ENCODE results near the gene RNASE2.
"Not testable (repeated sequence)": the region's sequence is repeated elsewhere in the genome, so short reads cannot be mapped to it uniquely, and the experiment has no call there.

Gene RNASE2

DNA sequence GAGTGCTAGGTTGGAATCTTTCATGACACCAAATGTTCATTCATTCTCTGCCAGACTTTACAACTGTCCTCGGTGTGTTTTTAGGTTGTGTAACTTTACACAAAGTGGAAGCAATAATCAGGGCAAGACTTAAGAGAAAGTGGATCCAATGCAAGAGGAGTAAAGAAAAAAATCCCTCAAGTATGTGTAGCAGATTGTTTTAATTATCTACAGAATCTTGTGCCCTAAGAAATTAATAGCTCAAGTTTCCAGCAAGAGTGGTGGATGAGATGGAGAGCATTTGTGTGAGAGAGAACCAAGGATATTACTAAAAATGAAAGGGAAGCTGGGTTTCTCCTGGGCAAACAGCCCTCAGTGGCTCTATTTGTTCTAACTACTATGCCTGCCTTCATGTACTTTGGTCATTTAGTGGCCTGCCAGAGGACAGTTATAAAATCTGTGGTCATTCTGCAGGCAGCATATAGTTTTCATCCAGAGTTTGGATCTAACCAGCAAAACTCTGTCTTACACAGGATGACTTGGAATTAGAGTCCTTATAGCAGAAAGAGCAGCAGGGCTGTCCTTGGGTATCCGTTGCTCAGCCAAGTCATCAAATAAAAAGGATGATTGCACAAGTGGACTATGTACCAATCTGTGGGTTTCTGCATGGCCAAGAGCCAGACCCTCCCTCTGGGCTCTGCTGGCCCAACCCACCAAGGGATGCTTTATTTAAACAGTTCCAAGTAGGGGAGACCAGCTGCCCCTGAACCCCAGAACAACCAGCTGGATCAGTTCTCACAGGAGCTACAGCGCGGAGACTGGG lies at the start of gene RNASE2:
TSS of gene RNASE2 (plus strand) at position 752 of the 802 bp plus-strand sequence. CDS start 285 bp downstream, outside the sequence.
- DNase-seq (ENCODE audit: low spot score) = not testable (repeated sequence)

DNA sequence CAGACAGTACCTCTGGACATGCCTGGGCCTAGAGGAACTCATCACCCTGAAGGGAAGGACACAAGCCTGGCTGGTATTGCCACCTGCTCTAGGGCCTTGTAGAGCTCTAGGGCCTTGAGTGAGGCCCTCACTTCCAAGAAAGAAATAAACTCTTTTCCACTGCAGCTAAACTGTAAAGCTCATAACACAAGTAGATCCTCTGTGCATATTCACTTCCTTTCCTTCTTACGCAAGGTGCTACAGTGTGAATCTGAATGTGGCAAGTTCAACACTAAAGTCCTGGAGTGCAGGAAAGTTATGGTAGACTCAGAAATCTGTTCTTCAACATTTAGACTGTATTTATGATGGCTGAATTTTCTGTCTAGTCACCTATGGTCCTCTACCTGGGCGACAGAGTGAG lies 49.6 kb upstream of the RNASE2 start:
- no peak for DNase-seq (ENCODE audit: low spot score)

DNA sequence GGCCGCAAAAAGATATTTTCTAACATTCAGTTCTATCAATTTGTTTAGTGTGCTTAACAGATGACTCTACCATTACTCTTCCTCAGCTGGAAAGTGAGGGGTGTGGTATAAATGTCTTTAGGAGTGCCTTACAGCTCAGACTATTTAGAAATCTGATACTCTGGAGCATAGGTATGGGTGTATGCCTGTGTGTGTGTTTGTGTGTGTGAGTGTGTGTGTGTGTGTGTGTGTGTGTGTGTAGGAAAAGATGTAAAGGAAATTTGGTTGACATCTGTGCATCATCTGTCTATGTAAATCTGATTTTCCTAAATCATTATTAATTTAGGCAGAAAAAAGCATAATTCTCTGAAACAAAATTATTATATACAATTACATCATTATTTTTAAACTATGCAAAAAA lies 48.1 kb upstream of the RNASE2 start:
- DNase-seq (ENCODE audit: low spot score) = no peak

DNA sequence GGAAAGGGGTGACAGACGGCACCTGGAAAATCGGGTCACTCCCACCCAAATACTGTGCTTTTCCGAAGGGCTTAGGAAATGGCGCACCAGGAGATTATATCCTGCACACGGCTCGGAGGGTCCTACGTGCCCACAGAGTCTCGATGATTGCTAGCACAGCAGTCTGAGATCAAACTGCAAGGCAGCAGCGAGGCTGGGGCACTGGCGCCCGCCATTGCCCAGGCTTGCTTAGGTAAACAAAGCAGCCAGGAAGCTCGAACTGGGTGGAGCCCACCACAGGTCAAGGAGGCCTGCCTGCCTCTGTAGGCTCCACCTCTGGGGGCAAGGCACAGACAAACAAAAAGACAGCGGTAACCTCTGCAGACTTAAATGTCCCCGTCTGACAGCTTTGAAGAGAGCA lies 44.5 kb upstream of the RNASE2 start:
- not testable (repeated sequence) for DNase-seq (ENCODE audit: low spot score)

DNA sequence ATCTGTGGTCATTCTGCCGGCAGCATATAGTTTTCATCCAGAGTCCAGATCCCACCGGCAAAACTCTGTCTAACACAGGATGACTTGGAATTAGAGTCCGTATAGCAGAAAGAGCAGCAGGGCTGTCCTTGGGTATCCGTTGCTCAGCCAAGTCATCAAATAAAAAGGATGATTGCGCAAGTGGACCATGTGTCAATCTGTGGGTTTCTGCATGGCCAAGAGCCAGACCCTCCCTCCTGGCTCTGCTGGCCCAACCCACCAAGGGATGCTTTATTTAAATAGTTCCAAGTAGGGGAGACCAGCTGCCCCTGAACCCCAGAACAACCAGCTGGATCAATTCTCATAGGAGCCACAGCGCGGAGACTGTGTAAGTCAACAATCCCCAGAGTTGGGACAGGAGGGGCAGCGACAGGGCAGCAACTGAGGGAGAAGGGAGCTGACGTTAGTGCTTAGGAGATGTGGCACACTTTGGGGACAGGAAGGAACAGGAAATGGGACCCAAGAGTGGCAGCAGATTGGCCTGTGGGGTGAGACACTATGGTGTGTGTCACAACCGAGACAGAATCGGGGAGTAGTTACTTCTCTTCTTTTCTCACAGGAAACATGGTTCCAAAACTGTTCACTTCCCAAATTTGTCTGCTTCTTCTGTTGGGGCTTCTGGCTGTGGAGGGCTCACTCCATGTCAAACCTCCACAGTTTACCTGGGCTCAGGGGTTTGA lies 36.1 kb upstream of the RNASE2 start:
- DNase-seq (ENCODE audit: low spot score) = not testable (repeated sequence)

DNA sequence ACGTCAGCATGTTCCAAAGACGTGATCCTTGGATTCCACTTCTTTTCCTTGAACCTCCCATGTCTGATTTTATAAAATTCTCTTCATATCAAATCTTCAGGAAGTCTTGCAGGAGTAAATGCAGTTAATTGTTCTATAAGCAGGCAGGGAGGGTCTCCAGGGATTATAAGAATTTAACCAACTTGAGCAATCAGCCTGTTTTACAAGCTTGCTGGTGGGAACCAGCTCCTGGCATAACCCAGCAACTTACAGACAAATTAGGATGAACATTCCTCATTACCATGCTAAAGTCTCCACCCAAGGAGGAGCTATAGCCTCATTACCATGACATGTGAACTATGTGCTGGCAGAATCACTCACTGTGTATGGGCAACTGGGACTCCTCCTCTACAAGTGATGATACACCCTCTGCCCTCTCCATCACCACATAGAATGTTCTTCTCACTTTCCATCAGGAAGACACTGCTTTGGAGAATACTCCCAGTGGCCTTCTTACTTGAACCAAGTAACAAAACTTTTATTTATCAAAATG lies 31.5 kb upstream of the RNASE2 start:
- DNase-seq (ENCODE audit: low spot score) = not testable (repeated sequence)

DNA sequence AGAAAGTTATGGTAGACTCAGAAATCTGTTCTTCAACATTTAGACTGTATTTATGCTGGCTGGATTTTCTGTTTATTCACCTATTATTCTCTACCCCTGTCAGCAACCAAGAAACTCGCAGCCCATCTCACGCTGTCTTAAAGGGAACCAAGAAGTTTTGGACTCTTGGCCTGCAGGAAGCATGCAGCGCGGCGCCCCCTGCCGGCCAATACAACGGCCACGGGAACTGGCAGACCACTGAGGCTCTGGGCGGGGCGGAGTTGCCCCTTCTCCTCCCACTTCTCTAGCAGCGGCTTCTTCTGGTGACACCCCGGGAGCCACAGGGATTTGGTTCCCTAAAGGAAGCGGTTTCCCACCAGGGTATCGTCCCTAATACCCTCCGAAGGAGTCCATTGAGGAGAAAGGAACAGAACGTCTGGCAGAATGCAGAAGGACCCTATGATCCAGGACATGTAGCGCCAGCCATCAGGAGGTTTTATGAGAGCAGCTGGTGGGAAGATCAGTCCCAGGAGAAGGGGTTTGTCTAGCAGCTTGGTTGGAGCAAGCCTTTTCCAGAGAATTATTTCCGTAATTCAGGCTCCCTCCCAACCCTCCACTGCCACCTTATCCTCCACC lies 21.0 kb upstream of the RNASE2 start:
- DNase-seq (ENCODE audit: low spot score) = peak; percentile 51

DNA sequence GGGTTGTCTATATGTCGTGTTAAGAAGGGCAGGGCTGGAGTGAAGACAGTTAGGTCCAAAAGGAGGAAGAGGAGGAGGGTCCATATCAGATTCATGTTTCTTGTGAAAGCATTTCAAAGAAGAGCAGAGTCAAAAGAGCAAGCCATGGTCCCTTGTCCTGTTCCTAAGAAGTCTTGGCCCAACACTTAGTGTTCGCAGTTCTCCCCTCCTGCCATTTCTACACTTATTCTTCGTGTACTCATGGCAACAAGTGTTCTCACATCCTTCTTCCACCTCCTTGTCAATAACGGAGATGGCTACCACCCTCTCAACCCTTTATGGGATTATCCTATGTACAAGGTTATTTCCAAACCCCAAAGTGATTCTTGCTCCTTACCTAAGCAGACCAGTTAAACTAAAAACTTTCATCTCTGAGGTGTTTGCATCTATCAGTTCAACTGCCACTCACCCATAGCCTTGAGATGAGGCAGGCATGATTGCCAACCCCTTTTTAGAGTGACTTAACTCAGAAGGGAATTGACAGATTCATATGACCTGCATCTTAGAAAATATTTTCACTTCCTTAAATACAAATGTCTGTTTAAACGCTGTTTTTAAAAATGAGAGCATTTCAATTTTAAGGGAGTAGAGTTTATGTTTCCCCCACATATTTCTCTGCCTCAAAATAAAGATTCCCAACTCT lies 19.8 kb upstream of the RNASE2 start:
- no peak for DNase-seq (ENCODE audit: low spot score)

DNA sequence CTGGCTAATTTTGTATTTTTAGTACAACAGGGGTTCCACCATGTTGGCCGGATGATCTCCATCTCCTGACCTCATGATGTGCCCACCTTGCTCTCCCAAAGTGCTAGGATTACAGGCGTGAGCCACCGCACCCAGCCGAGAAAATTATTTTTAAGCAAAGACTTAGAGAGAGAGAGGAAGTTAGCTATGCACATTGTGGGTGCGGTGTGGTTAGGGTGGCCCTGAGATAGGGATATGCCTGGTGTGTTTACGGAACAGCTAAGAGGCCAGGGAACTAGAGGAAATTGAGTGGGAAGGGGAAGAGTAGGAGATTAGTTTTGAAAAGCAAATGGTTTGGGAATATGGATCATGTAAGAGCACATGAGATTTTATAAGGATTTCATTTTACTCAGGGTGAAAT lies 10.1 kb upstream of the RNASE2 start:
- DNase-seq (ENCODE audit: low spot score) = not testable (repeated sequence)

DNA sequence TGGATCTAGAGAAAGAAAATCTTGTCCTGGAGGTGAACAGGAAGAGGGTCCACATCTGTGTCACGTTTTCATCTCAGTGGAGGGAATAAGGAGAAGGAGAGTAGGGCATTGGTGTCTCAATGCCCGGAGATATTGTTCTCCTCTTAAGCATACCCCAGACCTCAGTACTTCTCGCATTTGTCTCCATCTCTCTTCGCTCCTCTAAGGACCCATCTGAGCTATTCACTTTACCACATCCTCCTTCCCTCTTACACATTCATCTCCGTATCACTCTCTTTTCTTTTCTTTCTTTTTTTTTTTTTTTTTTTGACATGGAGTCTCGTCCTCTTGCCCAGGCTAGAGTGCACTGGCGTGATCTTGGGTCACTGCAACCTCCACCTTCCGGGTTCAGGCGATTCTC lies 8.6 kb upstream of the RNASE2 start:
- DNase-seq (ENCODE audit: low spot score) = not testable (repeated sequence)

DNA sequence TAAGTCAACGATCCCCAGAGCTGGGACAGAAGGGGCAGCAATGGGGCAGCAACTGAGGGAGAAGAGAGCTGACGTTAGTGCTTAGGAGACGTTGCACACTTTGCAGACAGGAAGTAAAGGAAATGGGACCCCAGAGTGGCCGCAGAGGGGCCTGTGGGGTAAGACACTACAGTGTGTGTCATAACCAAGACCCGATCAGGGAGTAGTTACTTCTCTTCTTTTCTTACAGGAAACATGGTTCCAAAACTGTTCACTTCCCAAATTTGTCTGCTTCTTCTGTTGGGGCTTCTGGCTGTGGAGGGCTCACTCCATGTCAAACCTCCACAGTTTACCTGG lies 219 bp downstream of the RNASE2 start:
- DNase-seq (ENCODE audit: low spot score) = not testable (repeated sequence)

DNA sequence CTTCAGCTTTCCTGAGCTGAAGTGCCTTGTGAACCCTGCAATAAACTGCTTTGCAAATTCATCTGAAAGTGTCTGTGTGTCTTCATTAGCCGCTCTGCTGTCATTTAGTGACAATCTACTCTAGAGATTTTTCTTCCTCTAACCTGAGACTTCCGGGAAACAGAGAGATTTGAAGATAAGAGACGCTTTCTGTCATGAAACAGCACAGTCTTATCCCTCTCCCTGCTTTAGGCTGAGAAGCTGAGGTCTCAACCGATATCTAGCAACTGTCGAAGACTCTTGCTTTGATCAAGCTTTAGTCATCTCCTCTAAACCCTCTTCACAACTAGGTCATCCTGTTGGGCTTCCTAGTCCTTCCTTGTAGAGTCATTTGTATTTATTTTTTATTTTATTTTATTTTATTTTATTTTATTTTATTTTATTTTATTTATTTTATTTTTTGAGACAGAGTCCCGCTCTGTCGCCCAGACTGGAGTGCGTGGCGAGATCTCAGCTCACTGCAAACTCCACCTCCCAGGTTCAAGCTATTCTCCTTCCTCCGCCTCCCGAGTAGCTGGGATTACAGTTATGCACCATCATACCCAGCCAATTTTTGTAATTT lies 1.2 kb downstream of the RNASE2 start:
- no peak for DNase-seq (ENCODE audit: low spot score)

DNA sequence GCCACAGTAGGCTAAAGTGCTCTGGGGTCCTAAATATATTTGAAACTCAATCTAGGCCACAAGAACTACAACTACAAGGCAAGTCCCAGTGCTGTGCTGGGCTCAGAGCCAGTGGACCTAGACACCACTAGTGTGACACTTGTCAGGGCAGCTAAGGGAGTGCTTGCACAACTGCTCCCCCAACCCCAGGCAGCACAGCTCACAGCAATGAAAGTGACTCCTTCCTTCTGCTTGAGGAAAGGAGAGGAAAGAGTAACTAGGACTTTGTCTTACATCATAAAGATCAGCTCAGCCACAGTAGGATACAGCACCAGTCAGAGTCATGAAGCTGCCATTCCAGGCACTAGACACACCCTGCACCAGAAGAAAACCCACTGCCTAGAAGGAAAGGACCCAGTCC lies 3.7 kb downstream of the RNASE2 start:
- not testable (repeated sequence) for DNase-seq (ENCODE audit: low spot score)

DNA sequence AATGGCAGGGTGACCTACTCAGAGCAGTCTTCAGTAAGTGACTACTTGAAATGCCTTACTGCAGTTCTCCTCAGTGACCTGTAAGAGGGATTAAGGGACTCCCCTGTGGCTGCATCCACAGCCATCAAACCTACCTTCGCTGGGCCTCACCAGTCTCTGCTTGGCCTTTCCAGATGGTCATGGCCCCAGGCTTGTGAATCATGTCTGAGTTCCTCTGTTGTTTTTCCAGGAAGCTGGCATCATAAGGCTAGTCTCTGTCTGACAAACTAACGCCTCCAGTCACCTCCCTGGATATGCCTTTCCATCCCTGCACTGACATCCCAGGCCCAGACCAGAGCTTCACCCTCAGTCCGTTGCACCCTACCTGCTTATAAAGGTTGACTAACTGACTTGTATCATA lies 14.0 kb downstream of the RNASE2 start:
- DNase-seq (ENCODE audit: low spot score) = no peak

DNA sequence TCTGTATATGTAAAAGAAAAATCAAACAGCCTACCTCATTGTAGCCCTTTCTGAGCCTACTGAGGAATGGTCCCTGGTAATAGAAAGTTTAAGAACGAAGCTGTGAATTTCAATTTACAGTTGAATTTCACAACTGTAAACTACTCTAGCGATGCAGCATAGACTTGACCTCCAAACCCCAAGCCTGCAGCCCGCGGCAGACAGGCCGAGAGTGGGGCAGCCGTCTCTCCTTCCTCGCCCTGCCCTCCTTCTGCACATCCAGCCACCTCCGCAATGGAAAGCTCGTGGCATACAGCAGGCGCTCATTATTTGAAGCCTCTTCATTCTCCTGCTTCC lies 15.3 kb downstream of the RNASE2 start:
- no peak for DNase-seq (ENCODE audit: low spot score)

DNA sequence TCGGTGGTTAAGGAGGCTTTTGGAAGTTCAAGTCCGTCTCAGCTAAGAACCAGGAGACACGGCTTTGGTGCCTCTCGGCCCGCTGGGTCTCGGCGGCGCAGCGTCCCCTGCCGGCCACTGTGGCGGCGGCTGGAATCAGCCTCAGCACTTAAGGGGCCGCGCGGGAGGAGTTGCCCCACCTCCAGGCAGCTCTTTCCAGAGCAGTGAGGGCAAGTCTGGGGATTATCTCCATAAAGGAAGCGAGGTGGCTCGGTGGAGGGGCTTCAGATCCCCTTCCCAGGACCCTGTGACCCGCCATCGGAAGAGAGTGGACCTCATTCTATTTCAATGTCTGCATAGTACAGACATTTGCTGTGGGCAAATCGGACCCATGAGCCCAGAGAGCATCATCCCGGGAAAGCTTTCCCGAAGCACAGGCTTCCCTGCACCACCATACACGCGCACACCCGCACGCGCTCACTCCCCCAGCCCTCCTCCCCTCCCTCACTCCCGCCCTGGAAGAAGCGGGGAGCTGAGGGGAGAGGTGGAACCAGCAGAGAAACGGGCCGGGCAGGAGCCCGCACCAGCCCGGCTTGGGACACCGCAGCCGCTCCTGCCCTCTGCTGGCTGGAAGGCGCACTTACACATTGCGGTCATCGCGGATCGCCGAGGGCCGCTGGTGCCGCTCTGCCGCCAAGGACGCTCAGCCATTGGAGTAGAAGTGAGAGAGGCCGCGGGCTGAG lies 15.9 kb downstream of the RNASE2 start:
- peak; percentile 78 for DNase-seq (ENCODE audit: low spot score)

DNA sequence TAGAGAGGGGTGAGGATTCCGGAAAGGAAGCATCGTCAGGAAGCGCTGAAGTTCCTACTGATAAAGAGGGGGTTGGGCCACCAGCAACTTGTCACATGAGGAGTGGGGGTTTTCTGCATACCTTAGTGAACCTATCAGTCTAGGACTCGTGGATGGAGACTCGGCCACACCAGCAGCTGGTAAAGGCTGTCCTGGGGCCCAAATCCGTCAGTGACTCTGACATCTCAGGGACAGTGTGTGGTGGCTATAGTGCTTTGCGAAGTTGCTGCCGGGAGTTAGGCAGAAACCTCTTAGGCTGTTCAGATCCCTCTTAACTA lies 16.4 kb downstream of the RNASE2 start:
- no peak for DNase-seq (ENCODE audit: low spot score)

DNA sequence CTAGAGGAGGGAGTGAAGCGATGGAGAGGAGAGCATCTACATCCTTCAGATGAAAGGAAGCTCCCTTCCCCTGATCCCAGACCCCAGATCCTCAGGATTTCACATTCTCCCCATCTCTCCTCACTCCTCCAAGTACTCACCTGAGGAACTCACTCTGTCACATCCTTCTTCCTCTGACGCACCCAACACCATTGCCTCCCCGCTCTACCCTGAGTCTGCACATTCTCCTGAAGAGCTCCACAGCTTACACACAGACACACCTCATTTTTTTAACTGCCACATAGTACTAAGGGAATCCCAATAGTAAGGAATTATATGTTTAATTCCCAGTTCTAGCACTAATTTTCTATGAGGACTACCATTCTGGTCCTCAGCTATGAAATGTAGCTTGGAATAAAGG lies 18.2 kb downstream of the RNASE2 start:
- no peak for DNase-seq (ENCODE audit: low spot score)

DNA sequence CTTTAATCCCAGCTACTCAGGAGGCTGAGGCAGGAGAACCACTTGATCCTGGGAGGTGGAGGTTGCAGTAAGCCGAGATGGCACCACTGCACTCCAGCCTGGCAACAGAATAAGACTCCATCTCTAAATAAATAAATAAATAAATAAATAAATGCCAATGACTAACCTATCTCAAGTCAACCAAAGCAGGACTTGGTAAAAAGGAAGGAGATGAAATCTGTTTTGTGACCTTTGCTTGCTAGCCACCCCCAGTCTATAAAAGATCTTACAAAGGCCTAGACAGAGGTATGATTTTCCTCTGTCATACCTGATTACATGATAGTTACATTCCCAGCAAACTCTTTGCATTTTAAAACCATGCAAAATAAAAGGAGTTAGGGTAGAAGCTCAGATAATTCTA lies 21.0 kb downstream of the RNASE2 start:
- DNase-seq (ENCODE audit: low spot score) = no peak

DNA sequence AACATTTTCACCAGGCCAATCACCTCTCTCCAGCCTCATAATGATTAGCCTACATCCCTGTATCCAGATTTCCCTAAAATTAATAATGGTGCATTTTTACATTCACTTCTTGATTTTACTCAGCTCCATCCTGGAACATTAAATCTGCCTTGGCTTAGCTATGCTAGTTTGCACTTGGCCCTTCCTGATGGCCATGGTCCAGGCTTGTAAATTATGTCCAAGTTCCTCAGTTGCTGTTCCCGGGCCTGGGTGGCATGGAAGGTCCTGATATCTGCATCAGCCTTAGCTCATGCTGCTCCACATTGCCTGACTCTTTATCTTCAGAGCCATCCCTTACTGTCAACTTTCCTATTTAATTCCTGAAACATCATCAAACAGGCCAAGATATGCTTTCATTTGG lies 23.4 kb downstream of the RNASE2 start:
- no peak for DNase-seq (ENCODE audit: low spot score)

DNA sequence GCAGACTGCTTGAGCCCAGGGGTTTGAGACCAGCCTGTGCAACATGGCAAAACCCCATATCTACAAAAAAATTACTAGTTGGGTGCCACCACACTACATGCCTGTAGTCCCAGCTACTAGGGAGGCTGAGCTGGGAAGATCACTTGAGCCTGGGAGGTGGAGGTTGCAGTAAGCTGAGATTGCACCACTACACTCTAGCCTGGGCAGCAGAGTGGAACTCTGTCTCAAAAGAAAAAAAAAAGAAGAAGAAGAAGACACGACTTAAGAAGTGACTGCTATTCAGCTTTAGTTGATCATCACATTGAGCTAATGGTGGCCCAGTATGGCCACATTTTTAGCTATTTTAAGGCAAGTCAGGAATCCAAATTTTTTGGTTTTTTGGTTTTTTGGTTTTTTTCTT lies 25.6 kb downstream of the RNASE2 start:
- DNase-seq (ENCODE audit: low spot score) = no peak

Data from hematopoietic multipotent progenitor cell treated with erythropoietin and hydrocortisone succinate and interleukin-3 and kit ligand, for 15 days (in vitro differentiated cells).